Colonic mucosa (tissue), 4 donors: Measurements from ENCODE around the gene XPNPEP1. TPM values are rescaled to one million over a fixed set of nuclear protein-coding genes. Genes with fewer than 3 reads are reported as not detected.
A peak's percentile ranks its signal among the peaks of the same experiment; 100 is the strongest.

Source experiments
- DNase-seq: peaks from one replicate; pipeline ENCODE4 v3.0.0-alpha.2; 2020
- H3K27ac ChIP-seq: fragments of 200-600 bp; one replicate; pipeline ENCODE4 v1.8.0; 2021
- H3K27me3 ChIP-seq: fragments of 200-600 bp; one replicate; pipeline ENCODE4 v1.8.0; 2021
- H3K36me3 ChIP-seq: fragments of 200-600 bp; one replicate; pipeline ENCODE4 v1.8.0; 2021
- H3K4me1 ChIP-seq: fragments of 200-600 bp; one replicate; pipeline ENCODE4 v1.8.0; 2021; ENCODE audit warnings: mild to moderate bottlenecking
- H3K4me3 ChIP-seq: fragments of 200-600 bp; one replicate; pipeline ENCODE4 v1.8.0; 2021
- H3K9ac ChIP-seq, 2 donors: one replicate each; pipeline ENCODE4 v1.7.0; 2013; ENCODE audit warnings: control low read depth in 2 of 2, low read depth in 2 of 2, low read length in 2 of 2
- H3K9me3 ChIP-seq: fragments of 200-600 bp; one replicate; pipeline ENCODE4 v1.8.0; 2021
- CTCF ChIP-seq: fragments of 200-600 bp; IDR thresholded peaks from one replicate; pipeline ENCODE4 v1.8.0; 2022; ENCODE audit warnings: antibody characterized with exemption, mild to moderate bottlenecking
- intact Hi-C: fragments of 100-400 bp; cut with DNase I; formaldehyde crosslinking; loops from one replicate; pipeline ENCODE4 v1.14.1; 2022
- total RNA-seq, 2 donors: library from RNA; stranded (reverse); fragmentation: NEBNext Ultra II Directional in 1 of 2; extraction: Animal tissue kit (Norgen Biotek cat#: 25700) in 1 of 2; gene quantifications; one replicate each; pipeline ENCODE4 v1.2.1, GENCODE V29; 2021
- donor health status: healthy.
- donor health status: DM: no; HTN: no; CAD: no.
- donor health status: DM: no; HTN: no; CAD: no.

Gene XPNPEP1
- total RNA-seq, 2 donors from 2014 or later, result 122 to 127 TPM

DNA sequence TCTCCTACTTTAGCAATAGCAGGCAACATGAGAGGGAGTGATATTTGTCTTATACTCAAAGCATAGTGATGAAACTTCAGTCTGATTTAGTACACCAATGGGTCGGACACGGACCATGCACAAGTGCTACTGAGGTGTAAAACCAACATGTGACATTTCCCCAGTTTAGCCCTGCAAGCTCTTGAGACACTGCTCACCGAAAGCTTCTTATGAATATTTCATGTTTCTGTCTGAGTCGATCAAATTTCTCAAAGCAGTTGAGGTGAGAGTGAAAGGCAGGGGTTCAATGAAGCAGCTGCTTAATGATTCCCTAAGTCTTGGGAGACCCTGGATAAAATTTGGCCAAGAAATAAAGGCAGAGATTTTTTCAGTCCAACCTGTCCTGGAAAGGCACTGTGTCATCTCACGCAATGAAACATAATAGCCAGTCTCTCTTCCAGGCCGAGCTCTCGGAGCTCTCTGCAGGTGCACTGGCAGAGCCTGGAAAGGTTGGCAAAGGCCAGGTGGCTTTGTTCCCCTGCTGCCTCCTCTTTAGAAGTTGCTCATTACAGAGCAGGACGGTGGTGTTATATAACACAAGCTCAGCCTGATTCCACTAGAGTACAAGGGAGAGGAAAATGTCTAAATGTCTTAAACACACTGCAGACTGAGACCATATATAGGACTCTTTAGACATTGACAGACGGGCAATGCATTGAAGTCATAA lies 33.9 kb upstream of the XPNPEP1 start:
- TF ChIP-seq CTCF, result no peak
- intact Hi-C loops, result no loop called here
- H3K36me3 ChIP-seq, result no peaks in the 10 kb centered on the region
- H3K4me3 ChIP-seq, result no peak overlapping the region
- H3K9ac ChIP-seq, result no peak overlapping the region
- H3K4me1 ChIP-seq, result peaks cover 8% of the 10 kb centered on the region
- H3K27ac ChIP-seq, result no peak overlapping the region
- H3K9me3 ChIP-seq, result no peaks in the 10 kb centered on the region
- H3K27me3 ChIP-seq, result no peaks in the 10 kb centered on the region
- no peak for DNase-seq

DNA sequence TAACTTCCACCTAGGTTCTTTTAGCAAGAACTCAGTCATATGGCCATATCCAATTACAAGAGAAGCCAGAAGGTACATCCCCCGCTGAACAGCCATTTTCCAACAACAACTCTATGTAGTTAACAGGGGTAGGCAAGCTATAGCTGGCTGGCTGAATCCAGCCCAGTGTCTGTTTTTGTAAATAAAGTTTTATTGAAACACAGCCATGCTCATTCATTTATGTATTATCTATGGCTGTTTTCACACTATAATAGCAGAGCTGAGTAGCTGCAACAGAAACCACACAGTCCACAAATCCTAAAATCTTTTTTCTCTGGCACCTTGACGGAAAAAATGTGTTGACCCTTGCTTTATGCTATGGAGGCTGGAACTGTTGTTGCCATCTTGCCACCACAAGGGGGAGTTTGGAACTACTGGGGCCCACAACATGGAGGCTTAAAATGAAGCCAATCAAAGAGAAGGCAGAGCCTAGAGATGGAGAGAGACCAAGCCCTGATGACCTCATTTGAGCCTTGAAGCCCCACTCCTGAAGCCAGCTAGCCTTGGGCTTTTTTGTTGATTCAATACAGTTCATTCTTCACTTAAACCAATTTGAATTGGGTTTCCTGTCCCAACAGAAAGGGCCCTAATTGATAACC lies 33.3 kb upstream of the XPNPEP1 start:
- Histone ChIP-seq H3K27ac (no peak overlapping the region), H3K4me1 (peaks cover 2% of the 10 kb centered on the region), H3K4me3 (no peak overlapping the region), H3K9me3 (no peaks in the 10 kb centered on the region), H3K27me3 (no peaks in the 10 kb centered on the region), H3K36me3 (no peaks in the 10 kb centered on the region), H3K9ac (no peak overlapping the region)
- peak; percentile 49 for TF ChIP-seq CTCF
- intact Hi-C loops, result no loop called here
- no peak for DNase-seq

- H3K9ac ChIP-seq, result no peak overlapping the region
- H3K4me1 ChIP-seq, result no peaks in the 10 kb centered on the region
- H3K9me3 ChIP-seq, result no peaks in the 10 kb centered on the region
- no peak overlapping the region for H3K27ac ChIP-seq
- no peaks in the 10 kb centered on the region for H3K27me3 ChIP-seq
- TF ChIP-seq CTCF, result no peak
- DNase-seq, result no peak
- no peaks in the 10 kb centered on the region for H3K36me3 ChIP-seq
- intact Hi-C loops, result no loop called here
- no peak overlapping the region for H3K4me3 ChIP-seq
Observed at GRCh38 chr10:109953766-109954165, 30.5 kb upstream of the XPNPEP1 start.

DNA sequence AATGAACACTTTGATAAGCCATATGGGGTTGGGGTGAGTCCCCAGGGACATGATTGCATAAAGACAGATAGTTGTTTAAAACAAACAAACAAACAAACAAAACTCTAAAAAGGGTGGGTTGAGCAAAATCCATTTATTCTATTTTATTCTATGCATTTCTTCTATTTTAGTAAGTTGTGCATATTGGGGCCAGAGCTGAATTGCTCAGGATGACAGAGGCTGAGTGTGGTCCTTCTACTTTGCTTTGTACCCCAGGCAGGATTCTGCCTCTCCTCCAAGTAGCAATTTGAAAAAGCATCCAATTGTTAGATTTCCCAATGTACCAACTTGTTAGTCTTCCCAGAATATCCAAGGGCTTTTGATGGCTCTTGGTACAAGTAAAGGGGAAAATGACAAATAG lies 29.2 kb upstream of the XPNPEP1 start:
- Histone ChIP-seq H3K9ac (no peak overlapping the region), H3K27me3 (no peaks in the 10 kb centered on the region), H3K4me1 (no peaks in the 10 kb centered on the region), H3K4me3 (no peak overlapping the region), H3K27ac (no peak overlapping the region), H3K9me3 (no peaks in the 10 kb centered on the region), H3K36me3 (no peaks in the 10 kb centered on the region)
- intact Hi-C loops, result no loop called here
- no peak for DNase-seq
- TF ChIP-seq CTCF, result no peak

GRCh38 chr10:109947111-109947920 lies 24.0 kb upstream of the XPNPEP1 start:
- no peak overlapping the region for H3K9ac ChIP-seq
- no peaks in the 10 kb centered on the region for H3K4me1 ChIP-seq
- H3K27me3 ChIP-seq, result no peaks in the 10 kb centered on the region
- H3K4me3 ChIP-seq, result no peak overlapping the region
- no peaks in the 10 kb centered on the region for H3K9me3 ChIP-seq
- intact Hi-C loops, result no loop called here
- no peak overlapping the region for H3K27ac ChIP-seq
- TF ChIP-seq CTCF, result no peak
- no peak for DNase-seq
- H3K36me3 ChIP-seq, result no peaks in the 10 kb centered on the region
